Measurements from ENCODE around the gene LMO3.

Gene LMO3

GRCh38 chr12:16563504-16563903, 42.5 kb downstream of the LMO3 start:
- H3K4me3 ChIP-seq (ENCODE audit: control insufficient read depth, low read depth, low read length): no peak overlapping the region
- DNase-seq (ENCODE audit: low read depth): no peak
- TF ChIP-seq CTCF (IDR thresholded peaks at IDR 0.05; ENCODE audit: control insufficient read depth, insufficient read depth, low read depth, low read length, missing control alignments): no peak

- no peak for DNase-seq (ENCODE audit: low read depth)
- no peak overlapping the region for H3K4me3 ChIP-seq (ENCODE audit: control insufficient read depth, low read depth, low read length)
- TF ChIP-seq CTCF (IDR thresholded peaks at IDR 0.05; ENCODE audit: control insufficient read depth, insufficient read depth, low read depth, low read length, missing control alignments): no peak
Observed at GRCh38 chr12:16562921-16563320, 43.0 kb downstream of the LMO3 start.

- TF ChIP-seq CTCF (IDR thresholded peaks at IDR 0.05; ENCODE audit: control insufficient read depth, insufficient read depth, low read depth, low read length, missing control alignments): no peak
- H3K4me3 ChIP-seq (ENCODE audit: control insufficient read depth, low read depth, low read length): no peak overlapping the region
- no peak for DNase-seq (ENCODE audit: low read depth)
Observed at GRCh38 chr12:16562435-16562834, 43.5 kb downstream of the LMO3 start.

GRCh38 chr12:16560273-16560672, 45.7 kb downstream of the LMO3 start:
- DNase-seq (ENCODE audit: low read depth): no peak
- no peak overlapping the region for H3K4me3 ChIP-seq (ENCODE audit: control insufficient read depth, low read depth, low read length)
- TF ChIP-seq CTCF (IDR thresholded peaks at IDR 0.05; ENCODE audit: control insufficient read depth, insufficient read depth, low read depth, low read length, missing control alignments): no peak

- TF ChIP-seq CTCF (IDR thresholded peaks at IDR 0.05; ENCODE audit: control insufficient read depth, insufficient read depth, low read depth, low read length, missing control alignments): no peak
- DNase-seq (ENCODE audit: low read depth): no peak
- no peak overlapping the region for H3K4me3 ChIP-seq (ENCODE audit: control insufficient read depth, low read depth, low read length)
Observed at GRCh38 chr12:16555630-16556029, 50.3 kb downstream of the LMO3 start.

GRCh38 chr12:16553457-16553856, 52.5 kb downstream of the LMO3 start:
- no peak for TF ChIP-seq CTCF (IDR thresholded peaks at IDR 0.05; ENCODE audit: control insufficient read depth, insufficient read depth, low read depth, low read length, missing control alignments)
- H3K4me3 ChIP-seq (ENCODE audit: control insufficient read depth, low read depth, low read length): no peak overlapping the region
- no peak for DNase-seq (ENCODE audit: low read depth)

- no peak for DNase-seq (ENCODE audit: low read depth)
- TF ChIP-seq CTCF (IDR thresholded peaks at IDR 0.05; ENCODE audit: control insufficient read depth, insufficient read depth, low read depth, low read length, missing control alignments): no peak
- no peak overlapping the region for H3K4me3 ChIP-seq (ENCODE audit: control insufficient read depth, low read depth, low read length)
Observed at GRCh38 chr12:16552301-16552700, 53.7 kb downstream of the LMO3 start.

Data from AG09309 (cell line).